GM10847 (cell line): ENCODE results near the gene SGMS2.

Experiments
- POLR2A ChIP-seq: IDR thresholded peaks from 2 replicates; pipeline ENCODE4 v1.6.1; 2011; ENCODE audit not compliant: insufficient read length; ENCODE audit errors: extremely low read depth

Gene SGMS2

GRCh38 chr4:107906458-107907100 is 81.8 kb downstream of the SGMS2 start:
- TF ChIP-seq POLR2A: no peak

DNA sequence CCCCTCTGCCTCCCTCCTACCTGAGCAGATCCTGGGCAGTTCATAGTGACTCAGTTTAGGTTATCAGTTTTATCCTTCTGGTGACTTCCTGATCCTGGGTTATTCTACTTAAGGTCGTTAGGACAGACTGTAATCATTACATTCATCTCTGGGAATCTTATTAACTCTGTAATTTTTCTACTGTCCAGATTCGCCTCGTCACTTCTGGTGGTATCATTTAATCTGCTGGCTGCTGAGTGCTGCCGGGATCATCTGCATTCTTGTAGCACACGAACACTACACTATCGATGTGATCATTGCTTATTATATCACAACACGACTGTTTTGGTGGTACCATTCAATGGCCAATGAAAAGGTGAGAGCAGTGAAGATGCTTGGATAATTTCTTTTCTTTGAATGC is 83.6 kb downstream of the SGMS2 start:
- TF ChIP-seq POLR2A: no peak

- TF ChIP-seq POLR2A: no peak
Measured at GRCh38 chr4:107913283-107913899, 88.7 kb downstream of the SGMS2 start.

- TF ChIP-seq POLR2A: no peak
Measured at GRCh38 chr4:107915220-107915619, 90.5 kb downstream of the SGMS2 start.

DNA sequence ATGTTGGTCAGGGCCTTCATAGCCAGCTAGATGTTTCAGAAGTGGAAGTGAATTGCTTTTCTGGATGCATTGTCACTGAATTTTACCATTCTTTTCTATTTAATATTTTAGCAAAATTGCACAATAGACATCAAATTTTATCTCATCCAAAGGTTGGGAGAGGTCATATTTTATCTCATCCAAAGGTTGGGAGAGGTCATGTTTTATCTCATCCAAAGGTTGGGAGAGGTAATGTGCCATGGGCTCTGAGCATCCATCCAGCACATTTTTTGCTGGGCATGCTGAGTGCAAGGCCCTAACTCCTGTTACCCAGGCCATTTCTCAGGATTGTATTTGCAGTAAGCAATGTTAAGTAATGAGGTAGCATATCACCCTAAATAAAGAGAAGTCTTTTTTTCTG is 91.9 kb downstream of the SGMS2 start:
- no peak for TF ChIP-seq POLR2A

- TF ChIP-seq POLR2A: no peak
Measured at GRCh38 chr4:107917500-107917899, 92.8 kb downstream of the SGMS2 start.

DNA sequence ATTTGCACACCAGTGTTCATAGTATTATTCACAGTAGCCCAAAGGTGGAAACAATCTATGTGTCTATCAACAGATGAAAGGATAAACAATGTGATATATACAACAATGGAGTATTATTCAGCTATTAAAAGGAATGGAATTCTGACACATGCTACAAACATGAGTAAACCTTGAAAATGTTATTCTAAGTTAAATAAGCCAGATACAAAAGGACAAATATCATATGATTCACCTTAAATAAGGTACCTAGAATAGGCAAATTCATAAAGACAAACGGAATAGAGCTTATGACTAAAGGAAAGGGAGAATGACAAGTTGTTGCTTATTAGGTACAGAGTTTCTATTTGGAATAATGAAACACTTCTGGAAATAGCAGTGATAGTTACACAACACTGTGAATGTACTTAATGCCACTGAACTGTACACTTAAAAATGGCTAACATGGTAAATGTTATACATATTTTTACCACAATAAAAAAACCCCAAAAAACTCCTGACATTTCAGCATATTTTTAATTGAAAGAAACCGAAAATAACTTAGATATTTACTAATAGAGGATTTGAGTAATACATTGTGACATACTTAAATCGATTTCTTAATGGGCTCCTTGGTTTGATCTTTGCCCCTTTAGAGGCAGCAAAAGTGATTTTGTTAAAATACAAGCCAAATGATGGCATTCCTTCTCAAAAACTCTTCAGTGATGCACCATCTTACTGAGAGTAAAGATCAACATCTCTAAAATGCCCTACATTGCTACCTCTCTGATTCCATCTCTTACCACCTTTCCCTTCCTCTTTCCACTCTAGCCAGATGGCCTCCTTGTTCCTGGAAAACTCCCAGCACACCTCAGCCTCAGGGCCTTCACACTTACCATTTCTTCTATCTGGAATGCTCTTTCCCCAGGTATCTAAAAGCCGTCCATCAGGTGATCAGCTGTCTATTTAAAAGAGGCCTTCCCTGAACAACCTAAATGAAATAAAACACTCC is 98.0 kb downstream of the SGMS2 start:
- TF ChIP-seq POLR2A: no peak

GRCh38 chr4:107930821-107931774 is 106.4 kb downstream of the SGMS2 start, which contains the start of gene CYP2U1:
Gene CYP2U1, plus strand, starts transcription at chr4:107931549. Its CDS starts 95 bp downstream, at chr4:107931644.
- peak; percentile 40 for TF ChIP-seq POLR2A

DNA sequence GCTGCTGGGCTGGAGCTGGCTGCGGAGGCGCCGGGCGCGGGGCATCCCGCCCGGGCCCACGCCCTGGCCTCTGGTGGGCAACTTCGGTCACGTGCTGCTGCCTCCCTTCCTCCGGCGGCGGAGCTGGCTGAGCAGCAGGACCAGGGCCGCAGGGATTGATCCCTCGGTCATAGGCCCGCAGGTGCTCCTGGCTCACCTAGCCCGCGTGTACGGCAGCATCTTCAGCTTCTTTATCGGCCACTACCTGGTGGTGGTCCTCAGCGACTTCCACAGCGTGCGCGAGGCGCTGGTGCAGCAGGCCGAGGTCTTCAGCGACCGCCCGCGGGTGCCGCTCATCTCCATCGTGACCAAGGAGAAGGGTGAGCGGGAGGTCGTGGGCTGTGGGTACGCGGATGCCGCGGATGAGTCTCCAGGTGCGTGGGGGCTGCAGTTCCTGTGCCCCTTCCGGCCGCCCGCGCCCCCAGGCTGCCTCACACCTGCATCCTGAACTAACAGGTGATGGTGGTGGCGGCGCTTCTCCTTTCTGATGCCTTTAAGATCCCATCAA is 107.1 kb downstream of the SGMS2 start:
- TF ChIP-seq POLR2A: peak; percentile 0

- TF ChIP-seq POLR2A: no peak
Measured at GRCh38 chr4:107935246-107935645, 110.5 kb downstream of the SGMS2 start.

DNA sequence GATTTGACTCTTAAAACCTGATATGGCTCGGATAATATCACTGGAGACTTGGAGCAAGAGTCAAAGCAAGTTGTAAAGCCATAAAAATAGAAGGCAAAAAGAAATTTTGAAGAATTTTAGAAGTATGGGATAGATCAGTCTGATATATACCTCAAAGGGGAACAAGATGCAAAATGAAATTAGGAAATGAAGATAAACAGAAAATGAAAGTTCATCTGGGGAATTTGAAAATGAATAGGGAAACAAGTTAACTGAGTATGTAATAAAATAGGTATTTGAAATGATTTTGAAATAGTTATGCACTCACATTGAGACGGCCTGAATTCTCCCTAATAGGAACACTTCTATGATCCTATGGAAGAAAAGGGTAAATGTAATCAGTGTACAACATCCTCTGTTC is 112.3 kb downstream of the SGMS2 start:
- no peak for TF ChIP-seq POLR2A

- TF ChIP-seq POLR2A: no peak
Measured at GRCh38 chr4:107939307-107939706, 114.6 kb downstream of the SGMS2 start.

DNA sequence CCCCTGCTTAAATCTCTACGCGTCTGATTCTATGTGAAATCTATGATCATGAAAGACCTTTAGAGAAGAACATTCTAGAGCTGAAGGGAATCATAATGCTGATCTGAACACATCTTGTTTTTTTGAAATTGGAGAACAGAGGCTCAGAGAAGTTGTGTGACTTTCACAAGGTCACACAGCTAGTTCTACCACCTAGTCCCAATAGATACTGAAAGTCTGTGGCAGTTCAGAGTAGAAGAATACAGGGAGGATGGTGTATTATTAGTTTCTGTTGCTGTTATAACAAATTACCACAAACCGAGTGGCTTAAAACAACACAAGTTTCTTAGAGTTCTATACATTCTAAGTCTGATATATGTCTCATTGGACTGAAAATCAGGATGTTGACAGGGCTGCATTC is 121.1 kb downstream of the SGMS2 start:
- TF ChIP-seq POLR2A: no peak
